ENCODE data around the gene RAB3IL1.

The RAB3IL1 gene

DNA sequence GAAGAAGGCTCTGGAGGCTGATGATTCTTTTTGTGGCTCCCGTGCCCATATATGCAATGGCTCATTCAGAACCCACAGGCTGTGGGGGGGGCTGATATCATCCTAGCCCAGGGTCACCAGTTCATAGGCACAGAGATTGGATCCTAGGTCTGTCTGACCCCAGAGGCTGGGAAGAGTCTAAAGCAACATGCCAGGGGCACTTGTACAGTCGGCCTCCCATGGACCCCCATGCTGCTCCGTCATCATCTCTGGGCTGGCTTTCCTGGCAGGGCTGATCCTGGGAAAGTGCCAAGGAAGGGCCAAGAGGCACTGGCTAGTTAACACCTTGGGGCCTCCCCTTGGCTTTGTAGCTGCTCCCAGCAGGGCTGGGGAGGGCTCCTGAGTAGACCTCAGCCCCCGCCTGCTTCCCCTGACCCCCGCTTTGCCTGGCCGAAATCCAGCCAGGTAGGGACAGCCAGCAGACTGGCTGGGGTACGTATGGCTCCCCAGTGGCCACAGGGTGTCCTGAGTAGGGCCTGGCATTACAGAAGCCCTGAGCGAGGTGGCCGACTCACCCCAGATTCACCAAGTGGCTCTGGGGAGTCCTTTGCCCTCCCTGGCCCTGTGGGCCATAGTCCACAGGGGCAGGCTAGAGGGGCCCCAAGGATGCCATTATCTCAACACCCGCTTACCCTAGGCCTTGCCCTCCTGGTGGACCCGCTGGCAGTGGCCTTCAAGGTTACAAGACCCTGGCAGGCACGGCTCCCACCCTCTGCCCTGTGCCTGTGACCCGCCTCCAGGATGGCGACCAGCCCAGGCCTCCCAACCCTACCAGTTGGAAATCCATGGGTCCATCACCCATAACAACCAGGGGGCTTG lies 48.6 kb downstream of the RAB3IL1 start:
- Histone ChIP-seq H3F3A (ENCODE audit: low read depth) (no peaks in the 10 kb centered on the region; the same call in 1 of the 2 replicates), H4K20me1 (ENCODE audit: insufficient read depth, low read length, poor library complexity, severe bottlenecking) (no peaks in the 10 kb centered on the region), H3K27me3 (ENCODE audit: insufficient read depth, low read length, poor library complexity, severe bottlenecking) (no peaks in the 10 kb centered on the region), H2AFZ (ENCODE audit: low read length) (no peak overlapping the region), H3K4me1 (ENCODE audit: insufficient read depth, low read length, poor library complexity, severe bottlenecking) (peaks cover 9% of the 10 kb centered on the region), H3K9ac (ENCODE audit: low read depth, low read length, poor library complexity, severe bottlenecking) (no peak overlapping the region), H3K4me2 (ENCODE audit: low read depth, low read length, poor library complexity, severe bottlenecking) (no peak overlapping the region), H3K9me3 (ENCODE audit: insufficient read depth, low read depth, low read length) (no peaks in the 10 kb centered on the region), H3K79me2 (ENCODE audit: insufficient read depth, low read length) (no peaks in the 10 kb centered on the region), H3K9me2 (replicated peaks; ENCODE audit: low read depth, low read length) (no peaks in the 10 kb centered on the region), H3K4me3 (ENCODE audit: low read length, poor library complexity, severe bottlenecking) (no peak overlapping the region), H3K36me3 (ENCODE audit: insufficient read depth, low read length) (peaks cover 28% of the 10 kb centered on the region; the same call in 1 of the 2 replicates)
- TF ChIP-seq, protein P1, sequence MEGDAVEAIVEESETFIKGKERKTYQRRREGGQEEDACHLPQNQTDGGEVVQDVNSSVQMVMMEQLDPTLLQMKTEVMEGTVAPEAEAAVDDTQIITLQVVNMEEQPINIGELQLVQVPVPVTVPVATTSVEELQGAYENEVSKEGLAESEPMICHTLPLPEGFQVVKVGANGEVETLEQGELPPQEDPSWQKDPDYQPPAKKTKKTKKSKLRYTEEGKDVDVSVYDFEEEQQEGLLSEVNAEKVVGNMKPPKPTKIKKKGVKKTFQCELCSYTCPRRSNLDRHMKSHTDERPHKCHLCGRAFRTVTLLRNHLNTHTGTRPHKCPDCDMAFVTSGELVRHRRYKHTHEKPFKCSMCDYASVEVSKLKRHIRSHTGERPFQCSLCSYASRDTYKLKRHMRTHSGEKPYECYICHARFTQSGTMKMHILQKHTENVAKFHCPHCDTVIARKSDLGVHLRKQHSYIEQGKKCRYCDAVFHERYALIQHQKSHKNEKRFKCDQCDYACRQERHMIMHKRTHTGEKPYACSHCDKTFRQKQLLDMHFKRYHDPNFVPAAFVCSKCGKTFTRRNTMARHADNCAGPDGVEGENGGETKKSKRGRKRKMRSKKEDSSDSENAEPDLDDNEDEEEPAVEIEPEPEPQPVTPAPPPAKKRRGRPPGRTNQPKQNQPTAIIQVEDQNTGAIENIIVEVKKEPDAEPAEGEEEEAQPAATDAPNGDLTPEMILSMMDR (conservative IDR thresholded peaks at IDR 0.05; ENCODE audit: low read length), result no peak
- no peak for TF ChIP-seq EZH2phosphoT487 (IDR thresholded peaks at IDR 0.05; ENCODE audit: borderline replicate concordance)

- TF ChIP-seq, protein P1 (conservative IDR thresholded peaks at IDR 0.05; ENCODE audit: low read length), result no peak
- no peak for TF ChIP-seq EZH2phosphoT487 (IDR thresholded peaks at IDR 0.05; ENCODE audit: borderline replicate concordance)
- Histone ChIP-seq H3K4me3 (ENCODE audit: low read length, poor library complexity, severe bottlenecking) (no peak overlapping the region), H3K36me3 (ENCODE audit: insufficient read depth, low read length) (peaks cover 46% of the 10 kb centered on the region; the same call in 1 of the 2 replicates)
Observed at GRCh38 chr11:61866958-61867343, 50.4 kb downstream of the RAB3IL1 start.

DNA sequence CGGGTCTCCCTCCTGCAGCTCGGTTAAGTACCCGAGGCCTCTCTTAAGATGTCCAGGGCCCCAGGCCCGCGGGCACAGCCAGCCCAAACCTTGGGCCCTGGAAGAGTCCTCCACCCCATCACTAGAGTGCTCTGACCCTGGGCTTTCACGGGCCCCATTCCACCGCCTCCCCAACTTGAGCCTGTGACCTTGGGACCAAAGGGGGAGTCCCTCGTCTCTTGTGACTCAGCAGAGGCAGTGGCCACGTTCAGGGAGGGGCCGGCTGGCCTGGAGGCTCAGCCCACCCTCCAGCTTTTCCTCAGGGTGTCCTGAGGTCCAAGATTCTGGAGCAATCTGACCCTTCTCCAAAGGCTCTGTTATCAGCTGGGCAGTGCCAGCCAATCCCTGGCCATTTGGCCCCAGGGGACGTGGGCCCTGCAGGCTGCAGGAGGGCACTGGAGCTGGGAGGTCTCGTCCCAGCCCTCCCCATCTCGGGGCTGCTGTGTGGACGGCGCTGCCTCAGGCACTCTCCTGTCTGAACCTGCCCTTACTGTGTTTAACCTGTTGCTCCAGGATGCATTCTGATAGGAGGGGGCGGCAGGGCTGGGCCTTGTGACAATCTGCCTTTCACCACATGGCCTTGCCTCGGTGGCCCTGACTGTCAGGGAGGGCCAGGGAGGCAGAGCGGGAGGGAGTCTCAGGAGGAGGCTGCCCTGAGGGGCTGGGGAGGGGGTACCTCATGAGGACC lies 51.0 kb downstream of the RAB3IL1 start:
- Histone ChIP-seq H3K4me1 (ENCODE audit: insufficient read depth, low read length, poor library complexity, severe bottlenecking) (peaks cover 8% of the 10 kb centered on the region), H3K9ac (ENCODE audit: low read depth, low read length, poor library complexity, severe bottlenecking) (no peak overlapping the region), H3F3A (ENCODE audit: low read depth) (no peaks in the 10 kb centered on the region; the same call in 1 of the 2 replicates), H3K79me2 (ENCODE audit: insufficient read depth, low read length) (no peaks in the 10 kb centered on the region), H3K4me2 (ENCODE audit: low read depth, low read length, poor library complexity, severe bottlenecking) (no peak overlapping the region), H3K36me3 (ENCODE audit: insufficient read depth, low read length) (peaks cover 51% of the 10 kb centered on the region; the same call in 1 of the 2 replicates), H4K20me1 (ENCODE audit: insufficient read depth, low read length, poor library complexity, severe bottlenecking) (no peaks in the 10 kb centered on the region), H3K27me3 (ENCODE audit: insufficient read depth, low read length, poor library complexity, severe bottlenecking) (no peaks in the 10 kb centered on the region), H3K9me3 (ENCODE audit: insufficient read depth, low read depth, low read length) (no peaks in the 10 kb centered on the region), H2AFZ (ENCODE audit: low read length) (no peak overlapping the region), H3K9me2 (replicated peaks; ENCODE audit: low read depth, low read length) (no peaks in the 10 kb centered on the region), H3K4me3 (ENCODE audit: low read length, poor library complexity, severe bottlenecking) (no peak overlapping the region)
- TF ChIP-seq EZH2phosphoT487 (IDR thresholded peaks at IDR 0.05; ENCODE audit: borderline replicate concordance), result no peak
- TF ChIP-seq, protein P1 (conservative IDR thresholded peaks at IDR 0.05; ENCODE audit: low read length), result no peak

More at GRCh38 chr11:61866958-61867343, 50.4 kb downstream of the RAB3IL1 start:
- H3K79me2 ChIP-seq (ENCODE audit: insufficient read depth, low read length), result no peaks in the 10 kb centered on the region
- no peaks in the 10 kb centered on the region; the same call in 1 of the 2 replicates for H3F3A ChIP-seq (ENCODE audit: low read depth)
- no peak overlapping the region for H3K4me2 ChIP-seq (ENCODE audit: low read depth, low read length, poor library complexity, severe bottlenecking)
- H3K4me1 ChIP-seq (ENCODE audit: insufficient read depth, low read length, poor library complexity, severe bottlenecking), result peaks cover 9% of the 10 kb centered on the region
- no peaks in the 10 kb centered on the region for H3K9me3 ChIP-seq (ENCODE audit: insufficient read depth, low read depth, low read length)
- H2AFZ ChIP-seq (ENCODE audit: low read length), result no peak overlapping the region
- no peaks in the 10 kb centered on the region for H4K20me1 ChIP-seq (ENCODE audit: insufficient read depth, low read length, poor library complexity, severe bottlenecking)
- H3K9ac ChIP-seq (ENCODE audit: low read depth, low read length, poor library complexity, severe bottlenecking), result no peak overlapping the region
- no peaks in the 10 kb centered on the region for H3K27me3 ChIP-seq (ENCODE audit: insufficient read depth, low read length, poor library complexity, severe bottlenecking)
- H3K9me2 ChIP-seq (replicated peaks; ENCODE audit: low read depth, low read length), result no peaks in the 10 kb centered on the region
